ENCODE measurements around the gene AGBL1.

AGBL1 gene

GRCh38 chr15:86327230-86327865, 247.7 kb downstream of the AGBL1 start:
- ATAC-seq (no peak), DNase-seq (no peak)

GRCh38 chr15:86328658-86329057, 249.0 kb downstream of the AGBL1 start:
- no peak for ATAC-seq

GRCh38 chr15:86329311-86330013, 249.8 kb downstream of the AGBL1 start:
- DNase-seq: no peak
- no peak for ATAC-seq

More at GRCh38 chr15:86328658-86329057, 249.0 kb downstream of the AGBL1 start:
- DNase-seq: no peak

- ATAC-seq (no peak), DNase-seq (no peak)
Measured at GRCh38 chr15:86333819-86334218, 254.1 kb downstream of the AGBL1 start.

GRCh38 chr15:86336051-86336788, 256.5 kb downstream of the AGBL1 start:
- DNase-seq (no peak), ATAC-seq (no peak)

GRCh38 chr15:86337071-86337470, 257.4 kb downstream of the AGBL1 start:
- ATAC-seq (no peak), DNase-seq (no peak)

GRCh38 chr15:86347245-86347644, 267.6 kb downstream of the AGBL1 start:
- ATAC-seq: no peak
- no peak for DNase-seq

GRCh38 chr15:86349565-86349964, 269.9 kb downstream of the AGBL1 start:
- no peak for ATAC-seq
- no peak for DNase-seq

- DNase-seq: no peak
- no peak for ATAC-seq
Measured at GRCh38 chr15:86353213-86353612, 273.5 kb downstream of the AGBL1 start.

GRCh38 chr15:86355361-86355760, 275.7 kb downstream of the AGBL1 start:
- DNase-seq (no peak), ATAC-seq (no peak)

GRCh38 chr15:86355801-86356200, 276.1 kb downstream of the AGBL1 start:
- no peak for DNase-seq
- ATAC-seq: no peak

- ATAC-seq: peak; percentile 63
Measured at GRCh38 chr15:86362555-86362954, 282.9 kb downstream of the AGBL1 start.

GRCh38 chr15:86373147-86373546, 293.5 kb downstream of the AGBL1 start:
- ATAC-seq: no peak
- DNase-seq: no peak

More at GRCh38 chr15:86362555-86362954, 282.9 kb downstream of the AGBL1 start:
- DNase-seq: no peak

- DNase-seq (no peak), ATAC-seq (no peak)
Measured at GRCh38 chr15:86375733-86376280, 296.1 kb downstream of the AGBL1 start.

- DNase-seq: no peak
- no peak for ATAC-seq
Measured at GRCh38 chr15:86377914-86378313, 298.2 kb downstream of the AGBL1 start.

GRCh38 chr15:86382341-86382740, 302.7 kb downstream of the AGBL1 start:
- ATAC-seq (no peak), DNase-seq (no peak)

- ATAC-seq: no peak
- no peak for DNase-seq
Measured at GRCh38 chr15:86383611-86384010, 303.9 kb downstream of the AGBL1 start.

GRCh38 chr15:86384186-86384585, 304.5 kb downstream of the AGBL1 start:
- DNase-seq (no peak), ATAC-seq (no peak)

- no peak for ATAC-seq
Measured at GRCh38 chr15:86392296-86392695, 312.6 kb downstream of the AGBL1 start.

GRCh38 chr15:86392874-86393273, 313.2 kb downstream of the AGBL1 start:
- DNase-seq (no peak), ATAC-seq (no peak)

More at GRCh38 chr15:86392296-86392695, 312.6 kb downstream of the AGBL1 start:
- DNase-seq: no peak

GRCh38 chr15:86394866-86395265, 315.2 kb downstream of the AGBL1 start:
- ATAC-seq: no peak
- DNase-seq: no peak

GRCh38 chr15:86399041-86399954, 319.6 kb downstream of the AGBL1 start:
- ATAC-seq (no peak), DNase-seq (no peak)
